ENCODE measurements around the gene FXYD6.
"Not testable (repeated sequence)": the region's sequence is repeated elsewhere in the genome, so short reads cannot be mapped to it uniquely, and the experiment has no call there.

FXYD6 gene

DNA sequence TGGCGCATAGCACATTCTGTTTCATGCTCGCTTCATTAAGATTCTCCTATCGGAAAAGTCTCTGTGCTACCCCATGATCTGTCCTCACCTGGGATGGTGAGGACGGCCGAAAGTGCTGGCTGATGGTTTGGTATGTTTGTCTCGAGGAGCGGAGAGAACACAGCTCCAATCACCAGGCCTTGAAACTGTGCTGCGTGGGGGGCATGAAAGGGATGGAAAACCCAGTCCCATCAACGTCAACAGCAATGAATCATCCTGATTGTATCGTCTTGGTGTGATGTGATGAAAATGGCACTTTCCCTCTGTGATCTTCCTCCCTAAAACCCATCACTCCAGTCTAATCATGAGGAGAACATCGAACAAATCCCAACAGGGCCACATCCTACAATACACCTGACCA, 8.4 kb downstream of the FXYD6 start:
- no peak for FAIRE-seq

DNA sequence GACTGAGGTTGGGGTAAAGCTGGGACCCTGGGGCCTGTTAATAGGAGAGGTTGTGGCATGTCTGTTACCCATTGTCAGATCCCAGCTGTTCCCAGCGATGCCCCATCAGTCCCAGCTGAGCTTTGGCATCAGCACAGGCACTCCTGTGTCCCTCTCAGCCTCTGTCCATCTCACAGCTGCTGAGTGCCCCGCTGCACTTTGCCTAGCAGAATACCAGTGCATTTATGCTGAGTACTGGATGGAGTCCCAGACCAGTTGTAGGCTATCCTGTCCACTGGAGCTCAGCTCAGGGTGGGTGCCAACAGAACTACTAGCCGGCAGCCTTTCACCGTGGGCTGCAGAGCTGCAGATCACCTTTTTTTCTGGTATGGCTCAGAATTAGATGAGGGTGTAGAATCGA, 9.9 kb downstream of the FXYD6 start:
- no peak for FAIRE-seq

DNA sequence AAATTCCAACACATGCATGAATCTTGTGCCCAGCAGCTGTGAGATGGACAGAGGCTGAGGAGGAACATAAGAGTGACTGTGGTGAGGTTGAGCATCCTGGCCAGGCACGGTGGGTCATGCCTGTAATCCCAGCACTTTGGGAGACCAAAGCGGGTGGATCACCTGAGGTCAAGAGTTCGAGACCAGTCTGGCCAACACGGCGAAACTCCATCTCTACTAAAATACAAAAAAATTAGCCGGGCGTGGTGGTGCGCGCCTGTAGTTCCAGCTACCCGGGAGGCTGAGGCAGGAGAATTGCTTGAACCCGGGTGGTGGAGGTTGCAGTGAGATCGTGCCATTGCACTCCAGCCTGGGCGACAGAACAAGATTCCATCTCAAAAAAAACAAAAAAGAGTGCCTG, 10.9 kb downstream of the FXYD6 start:
- not testable (repeated sequence) for FAIRE-seq

DNA sequence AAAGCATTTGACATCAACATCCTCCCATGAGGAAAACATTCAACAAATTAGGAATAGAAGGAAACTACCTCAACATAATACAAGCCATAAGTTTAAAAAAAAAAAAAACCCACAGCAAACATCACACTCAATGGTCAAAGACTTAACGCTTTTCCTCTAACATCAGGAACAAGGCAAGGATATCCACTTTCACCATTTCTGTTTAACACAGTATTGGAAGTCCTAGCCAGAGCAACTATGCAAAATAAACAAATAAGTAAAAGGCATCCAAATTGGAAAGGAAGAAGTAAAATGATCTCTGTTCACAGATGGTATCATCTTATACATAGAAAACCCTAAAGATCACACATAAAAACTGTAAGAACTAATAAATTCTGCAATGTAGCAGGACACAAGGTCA, 13.1 kb downstream of the FXYD6 start:
- FAIRE-seq: peak; percentile 45

DNA sequence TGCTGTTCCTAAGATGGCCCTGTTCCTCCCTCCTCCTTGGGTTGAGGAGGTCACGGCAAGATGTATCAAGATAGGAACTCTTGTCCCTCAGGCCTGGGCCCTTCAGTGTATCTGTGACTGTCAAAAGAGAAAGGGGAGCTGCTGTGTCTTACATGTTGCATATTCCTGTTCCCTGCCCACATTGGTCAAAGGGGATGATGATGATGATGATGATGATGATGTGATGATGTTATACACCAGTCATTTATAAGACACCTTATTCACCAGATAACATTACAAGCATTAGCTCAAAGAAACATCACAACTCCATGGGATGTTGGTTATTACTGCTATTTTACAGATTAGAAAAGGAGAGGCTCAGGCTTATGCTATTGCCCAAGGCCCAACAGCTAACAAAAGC, 13.7 kb downstream of the FXYD6 start:
- FAIRE-seq: no peak

DNA sequence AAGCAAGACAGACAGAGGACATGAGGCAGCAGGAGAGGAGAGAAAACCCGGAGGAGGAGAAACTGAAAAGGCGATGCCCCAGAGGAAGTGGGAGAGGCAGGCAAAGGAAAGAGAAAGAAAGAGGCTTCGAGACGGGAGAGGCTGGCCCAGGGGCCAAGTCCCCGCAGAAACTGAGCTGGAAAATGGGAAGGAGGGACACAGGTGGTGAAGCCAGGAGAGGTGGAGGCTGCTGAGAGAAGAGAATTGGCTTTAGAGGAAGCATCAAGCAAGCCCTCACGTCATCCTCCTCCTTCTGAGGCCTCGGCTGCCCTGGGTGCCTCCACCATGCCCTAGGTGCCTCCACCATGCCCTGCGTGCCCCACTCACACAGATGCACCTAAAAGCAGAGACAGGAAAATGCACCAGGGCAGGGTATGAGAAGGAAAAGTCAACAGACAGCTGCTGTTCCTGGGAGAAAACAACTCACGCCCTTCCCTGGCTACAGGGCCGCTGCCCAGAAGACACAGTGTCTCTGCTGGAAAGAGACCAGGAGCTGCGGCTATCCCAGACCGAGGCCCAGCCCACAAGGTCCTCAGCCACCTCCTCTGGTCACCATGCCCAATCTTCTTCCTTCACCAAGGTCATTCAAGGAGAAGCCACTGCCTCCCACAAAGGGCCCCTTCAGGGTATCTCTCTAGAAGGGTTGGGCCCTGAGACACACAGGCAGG, 14.3 kb downstream of the FXYD6 start:
- FAIRE-seq: no peak

DNA sequence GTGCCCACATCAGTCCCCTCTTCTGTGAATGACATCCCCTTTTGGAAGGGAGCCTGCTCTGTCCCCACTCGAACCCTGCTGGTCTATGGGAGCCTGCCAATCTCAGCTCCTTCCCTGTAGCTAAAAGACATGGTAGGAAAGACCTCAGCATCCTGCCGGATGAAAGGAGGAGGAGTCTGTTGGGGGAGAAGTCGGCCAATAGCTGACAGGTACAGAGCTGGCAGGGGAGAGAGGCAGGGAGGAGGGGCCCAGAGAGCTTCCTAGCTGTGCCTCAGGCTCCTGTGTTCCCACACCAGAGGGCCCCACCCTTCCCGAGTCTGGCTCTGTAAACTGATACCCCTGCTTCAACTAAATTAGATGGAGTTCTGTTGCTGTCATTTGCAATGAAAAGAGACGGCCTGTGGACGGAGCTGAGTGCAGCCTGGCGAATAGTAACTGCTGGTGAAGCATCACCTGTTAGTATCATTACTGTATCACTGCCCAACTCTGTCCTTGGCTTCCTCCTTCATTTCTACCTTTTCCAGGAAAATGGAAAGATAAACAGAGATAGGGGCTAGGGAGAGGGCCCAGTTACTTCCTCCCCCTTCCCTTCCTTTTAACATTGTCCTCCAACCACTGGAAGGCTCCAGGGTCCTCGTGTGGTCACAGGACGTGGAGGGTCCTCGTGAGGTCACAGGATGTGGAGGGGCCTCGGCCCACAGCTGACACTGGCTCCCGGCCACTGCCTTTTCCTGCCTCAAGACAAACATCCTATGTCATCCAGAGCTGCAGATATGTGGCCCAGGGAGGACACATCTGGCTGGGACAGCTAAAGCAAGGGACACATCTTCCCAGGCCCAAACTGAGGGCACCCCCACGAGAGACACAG, 15.1 kb downstream of the FXYD6 start:
- FAIRE-seq: no peak

DNA sequence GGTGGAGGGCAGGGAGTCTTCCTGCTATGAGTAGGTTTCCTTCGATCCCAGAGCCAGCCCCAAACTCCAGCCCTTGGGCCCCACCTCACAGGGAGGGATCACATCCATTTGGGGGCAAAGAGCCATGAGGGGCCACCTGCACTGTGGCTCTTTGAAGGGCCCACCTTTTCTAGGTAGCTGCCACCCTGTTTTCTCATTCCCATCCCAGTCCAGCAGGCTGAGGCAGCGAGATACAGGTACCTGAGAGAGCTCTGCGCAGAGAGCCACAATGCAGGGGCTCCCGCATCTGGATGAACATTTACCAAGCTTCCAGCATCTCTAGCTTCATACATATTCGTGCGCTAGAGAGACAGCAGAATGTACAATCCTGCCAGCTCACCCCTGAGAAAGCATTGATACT, 16.3 kb downstream of the FXYD6 start:
- FAIRE-seq: no peak

DNA sequence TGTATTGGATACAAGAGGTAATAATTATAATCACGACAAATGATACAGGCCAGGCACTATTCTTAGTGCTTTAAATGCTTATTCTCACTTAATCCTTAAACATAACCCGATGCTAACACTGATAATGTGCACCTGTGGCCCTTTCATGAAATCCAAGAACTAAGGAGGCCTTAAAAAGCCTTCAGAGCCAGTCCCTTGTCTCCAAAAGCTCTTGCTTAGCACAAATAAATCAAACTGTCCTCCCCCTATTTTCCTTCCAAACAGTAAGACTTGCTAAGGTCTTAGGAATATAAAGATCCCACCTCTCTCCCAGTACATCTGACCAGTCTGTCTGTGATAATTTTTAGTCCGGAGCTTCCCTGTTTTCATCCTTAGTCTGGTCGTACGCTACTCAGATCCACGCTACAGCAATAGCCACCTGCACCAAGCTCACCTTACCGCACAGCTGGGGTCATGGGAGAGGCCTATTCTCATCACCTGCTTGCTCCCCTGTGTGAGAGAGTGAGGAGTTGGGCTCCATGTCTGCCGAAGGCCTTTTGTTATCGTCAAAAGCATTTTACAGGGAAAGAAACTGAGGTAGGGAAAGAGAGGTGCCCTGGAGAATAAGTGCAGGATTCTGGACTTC, 16.9 kb downstream of the FXYD6 start:
- no peak for FAIRE-seq

DNA sequence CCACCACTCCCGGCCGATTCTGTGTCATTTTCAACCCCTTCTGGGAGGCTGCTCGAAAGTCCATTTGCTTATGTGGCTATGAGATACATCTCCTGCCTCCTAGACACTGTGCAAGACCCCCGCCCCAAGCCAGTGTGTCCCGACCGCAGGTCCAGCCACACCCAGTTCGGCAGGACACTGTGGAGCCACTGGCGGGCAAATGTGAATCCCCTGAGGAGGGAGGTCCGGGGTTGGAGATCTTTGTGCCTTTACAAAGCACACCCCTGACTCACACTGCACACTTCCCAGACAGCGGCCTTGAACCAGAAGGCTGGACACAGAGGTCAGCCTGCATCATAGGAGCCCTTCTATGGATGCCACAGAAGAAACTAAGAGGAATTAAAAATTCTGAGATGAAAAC, 17.4 kb downstream of the FXYD6 start:
- no peak for FAIRE-seq

DNA sequence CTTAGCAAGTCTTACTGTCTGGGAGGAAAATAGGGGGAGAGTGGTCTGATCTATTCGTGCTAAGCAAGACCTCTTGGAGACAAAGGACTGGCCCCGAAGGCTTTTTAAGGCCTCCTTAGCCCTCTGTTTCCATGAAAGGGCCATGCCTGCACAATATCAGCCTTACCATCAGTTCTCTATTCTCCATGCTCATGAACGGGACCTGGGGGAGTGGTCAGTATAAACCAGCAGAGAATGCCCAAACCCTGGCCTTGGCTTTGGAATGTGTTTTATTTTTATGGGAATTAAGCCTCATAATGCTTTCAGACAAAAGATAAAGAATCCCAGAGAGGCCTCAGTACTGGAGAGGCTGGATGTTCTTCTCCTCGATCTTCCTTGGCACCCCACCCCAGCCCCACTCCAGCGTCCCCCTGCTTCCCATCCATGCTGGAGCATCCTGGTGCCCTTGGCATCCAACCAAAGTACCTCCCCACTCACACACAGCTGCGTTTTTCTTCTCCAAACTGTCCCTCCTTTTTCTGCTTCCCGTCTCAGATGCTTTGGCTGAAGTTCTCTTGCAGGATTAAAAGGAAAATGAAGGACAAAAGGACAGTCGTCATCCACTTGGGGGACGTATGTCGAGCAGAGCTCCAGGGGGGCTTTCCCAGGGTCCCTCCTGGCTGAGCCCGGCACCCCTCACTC, 18.6 kb downstream of the FXYD6 start:
- FAIRE-seq: no peak

DNA sequence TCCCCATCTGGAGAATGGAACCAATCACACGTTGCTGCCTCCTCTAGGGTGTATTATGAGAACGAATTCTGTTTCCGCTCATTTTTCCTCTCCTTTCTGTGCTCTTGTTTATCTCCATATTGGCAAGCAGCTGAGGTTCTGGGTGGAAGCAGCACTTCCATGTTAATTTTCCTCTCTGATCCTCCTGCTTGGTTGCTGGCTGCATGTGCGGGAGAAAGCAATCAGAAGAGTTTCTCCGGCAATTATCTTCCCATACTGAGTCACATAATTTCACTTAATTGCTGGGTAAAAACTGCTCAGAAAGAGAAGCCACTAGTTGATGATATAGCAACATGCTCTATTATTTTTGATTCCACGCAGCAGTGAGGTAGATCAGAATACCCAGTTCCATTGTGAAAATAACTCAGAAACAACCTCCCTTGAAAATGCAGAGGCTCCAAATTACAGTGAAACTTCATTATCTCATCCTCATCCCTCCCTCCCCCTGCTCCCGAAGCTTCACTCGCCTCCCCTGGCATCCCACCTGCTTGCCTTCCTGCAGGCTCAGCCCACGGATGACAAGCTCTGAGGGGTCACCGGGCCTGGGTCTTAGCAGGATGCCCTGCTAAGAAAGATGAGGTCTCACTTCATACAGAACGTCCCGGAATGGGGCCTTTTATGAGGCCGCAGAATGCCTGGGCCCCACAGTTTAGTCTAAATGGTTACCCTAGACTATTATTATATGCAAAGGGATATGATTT, 20.4 kb downstream of the FXYD6 start:
- no peak for FAIRE-seq

DNA sequence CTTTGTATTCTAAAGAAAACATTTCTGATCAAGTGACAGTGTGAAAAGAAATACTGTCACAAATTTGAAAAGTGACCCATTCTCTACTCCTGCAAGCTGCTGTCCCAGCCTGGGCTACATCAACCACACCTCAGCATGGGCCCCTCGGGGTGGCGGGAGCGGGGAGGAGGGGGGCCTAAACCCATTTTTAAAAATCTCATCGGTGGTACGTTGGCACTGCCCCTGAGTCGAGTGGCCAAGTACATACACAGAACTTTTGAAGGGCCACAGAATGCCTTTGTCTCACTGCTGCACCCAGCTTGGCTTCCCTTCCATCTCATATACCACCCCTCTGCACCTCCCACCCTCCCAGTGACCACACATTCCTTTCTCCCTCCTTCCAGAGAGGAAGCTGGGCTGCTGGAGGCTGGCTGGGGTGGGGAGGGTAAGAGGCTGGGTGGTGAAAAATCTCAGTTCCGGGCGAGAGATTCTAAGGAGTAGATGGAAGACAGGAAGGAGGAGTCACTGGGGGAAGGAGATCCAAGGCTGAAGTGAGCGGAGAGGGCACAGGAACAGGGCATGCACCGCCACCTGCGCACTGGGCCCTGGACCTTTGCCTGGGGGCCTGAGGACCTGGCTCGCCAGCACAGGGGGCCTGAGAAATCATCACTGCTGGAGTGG, 21.1 kb downstream of the FXYD6 start:
- FAIRE-seq: no peak

DNA sequence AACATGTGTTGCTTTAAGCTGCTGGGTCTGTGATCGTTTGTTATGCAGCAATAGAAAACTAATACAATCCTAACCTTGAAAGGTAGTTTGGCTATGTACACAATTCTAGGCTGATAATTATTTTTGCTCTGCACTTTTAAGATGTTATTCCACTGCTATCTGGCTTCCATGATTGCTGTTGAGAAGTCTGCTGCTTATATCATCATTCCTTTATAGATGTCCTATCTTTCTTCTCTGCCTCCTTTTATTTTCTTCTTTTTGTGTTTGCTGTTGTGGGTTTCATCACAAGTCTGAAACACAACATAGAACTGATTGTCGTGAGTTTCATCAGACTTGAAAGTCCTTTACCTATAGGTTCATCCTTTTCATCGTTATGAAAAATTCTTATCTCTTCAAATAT, 24.1 kb downstream of the FXYD6 start:
- no peak for FAIRE-seq

DNA sequence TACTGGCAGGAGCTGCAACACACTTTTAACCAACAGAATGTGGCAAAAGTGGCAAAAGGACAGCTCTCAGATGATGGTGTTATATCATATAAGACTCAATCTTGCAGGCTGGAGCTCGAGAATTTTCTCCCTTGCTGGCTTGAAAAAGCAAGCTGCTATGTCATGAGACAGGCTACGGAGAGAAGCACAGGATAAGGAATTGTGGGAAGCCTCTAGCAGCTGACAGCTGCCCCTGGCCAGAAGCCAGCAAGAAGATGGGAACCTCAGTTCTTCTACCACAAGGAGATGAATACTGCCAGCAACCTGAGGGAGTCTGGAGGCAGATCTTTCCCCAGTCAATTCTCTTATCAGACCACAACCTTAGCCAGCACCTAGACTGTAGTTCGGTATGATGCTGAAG, 24.6 kb downstream of the FXYD6 start:
- no peak for FAIRE-seq

DNA sequence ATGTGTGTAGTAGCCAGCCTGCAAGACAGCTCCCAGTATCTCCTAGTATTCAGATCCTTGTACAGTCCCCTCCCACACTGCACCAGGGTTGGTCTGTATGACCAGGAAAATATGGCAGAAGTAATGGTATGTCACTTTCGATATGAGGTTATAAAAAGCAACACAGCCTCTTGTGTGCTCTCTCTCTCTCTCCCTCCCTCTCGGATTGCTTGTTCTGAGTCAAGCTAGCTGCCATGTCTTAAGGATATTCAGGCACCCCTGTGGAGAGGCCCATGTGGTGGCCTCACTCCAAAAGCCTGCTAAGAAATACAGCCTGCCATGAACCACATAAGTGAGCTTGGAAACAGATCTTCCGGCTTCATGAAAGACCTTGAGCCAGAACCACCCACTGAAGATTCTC, 25.4 kb downstream of the FXYD6 start:
- no peak for FAIRE-seq

DNA sequence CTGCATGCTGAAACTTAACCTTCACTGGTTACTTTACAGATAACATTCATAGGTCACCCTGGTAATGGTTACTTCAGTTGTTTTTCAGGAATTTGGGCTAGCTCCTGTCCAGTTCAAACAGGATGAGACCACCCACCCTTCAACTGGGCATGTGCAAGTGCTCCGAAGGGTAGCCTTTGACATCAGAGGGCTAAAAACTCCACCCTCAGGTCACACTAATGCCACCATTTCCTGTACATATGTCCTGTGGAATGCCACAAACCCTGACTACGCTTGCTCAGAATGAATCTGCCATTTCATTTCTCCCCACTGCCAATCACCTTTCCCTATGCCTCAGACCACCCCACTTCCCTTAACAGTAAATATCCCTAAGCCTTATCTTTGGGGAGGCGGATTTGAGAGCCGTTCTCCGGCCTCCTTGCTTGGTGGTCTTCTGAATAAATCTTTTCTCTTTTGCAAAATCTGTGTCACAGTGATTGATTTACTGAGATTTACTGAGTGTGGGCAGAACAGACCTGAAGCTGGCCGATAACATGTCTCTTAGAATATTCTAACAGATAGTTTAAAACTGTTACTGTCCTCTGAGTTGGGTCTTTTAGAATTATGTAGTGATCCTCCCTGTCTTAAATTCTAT, 26.6 kb downstream of the FXYD6 start:
- no peak for FAIRE-seq

DNA sequence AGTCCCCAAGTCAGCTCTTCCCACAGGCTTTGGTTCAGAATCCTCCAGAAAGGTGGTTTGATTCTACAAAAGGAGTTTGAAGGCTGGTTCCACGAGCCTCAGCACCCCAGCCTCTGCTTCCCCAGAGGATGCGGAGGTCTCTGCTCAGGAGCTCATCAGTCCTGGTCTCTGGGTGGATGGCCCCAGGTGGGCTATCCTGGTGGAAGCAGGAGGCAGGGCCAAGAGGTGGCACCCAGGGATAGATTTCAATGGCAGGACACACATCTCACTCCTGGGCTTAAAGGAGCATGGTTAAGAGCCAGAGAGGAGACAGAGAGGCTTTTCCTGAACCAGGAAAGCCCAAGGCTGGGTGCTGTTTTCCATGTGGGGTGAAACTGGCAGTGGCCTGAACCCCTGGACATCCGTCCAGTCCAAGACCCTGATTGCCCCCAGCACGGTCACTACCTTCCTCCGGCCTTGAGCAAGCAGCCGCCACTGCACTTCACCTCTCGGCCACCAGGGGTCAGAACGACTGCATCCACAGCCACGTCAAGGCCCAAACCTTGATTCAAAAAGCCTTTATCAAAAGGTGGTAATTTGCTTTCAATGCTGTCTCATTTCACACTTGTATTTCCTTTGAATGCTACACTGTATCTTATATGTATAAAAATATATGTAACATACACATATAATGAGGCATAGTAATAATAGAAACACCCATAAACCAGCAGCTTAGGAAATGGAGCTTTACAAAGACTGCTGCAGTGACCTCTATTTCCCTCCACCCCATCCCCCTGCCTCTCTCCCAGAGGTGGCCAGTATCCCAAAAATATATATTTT, 32.6 kb downstream of the FXYD6 start:
- peak; percentile 74 for FAIRE-seq

DNA sequence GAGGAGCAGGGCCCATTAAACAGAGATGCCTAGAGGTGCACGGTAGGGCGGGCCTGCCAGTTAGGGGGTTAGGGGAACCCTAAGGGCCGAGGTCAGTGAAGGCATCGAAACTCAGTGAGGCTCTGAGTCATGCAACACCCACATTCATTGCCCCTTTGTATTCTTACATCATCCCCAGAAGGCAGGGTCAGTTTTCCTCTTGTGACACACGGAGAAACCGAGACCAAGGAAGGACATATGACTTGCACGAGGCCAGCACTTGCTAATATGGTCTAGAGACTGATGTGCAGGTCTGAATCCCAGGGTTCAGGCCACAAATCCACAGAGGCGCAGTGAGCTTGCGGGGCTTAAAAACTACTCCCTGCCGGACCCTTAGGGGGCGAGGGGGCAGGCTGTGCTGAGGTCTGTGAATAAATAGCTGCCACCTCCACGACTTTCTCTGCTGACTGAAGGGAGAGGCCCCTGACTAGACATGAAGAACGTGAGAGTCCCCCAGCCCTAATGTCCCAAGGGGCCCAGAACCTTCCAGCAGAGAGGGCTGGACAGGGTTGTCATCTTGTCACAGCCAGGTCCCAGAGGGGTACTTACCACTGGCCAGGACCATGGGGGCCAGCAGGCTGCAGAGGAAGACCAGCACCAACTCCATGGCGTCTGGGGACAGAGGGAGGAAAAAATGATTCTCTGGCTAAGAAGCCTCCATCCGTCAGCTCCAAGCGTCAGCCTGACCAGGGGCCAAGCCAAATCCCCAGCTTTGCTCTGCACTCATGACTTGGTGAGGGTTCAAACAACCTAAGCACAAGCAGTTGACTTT, 34.1 kb downstream of the FXYD6 start:
- FAIRE-seq: no peak

DNA sequence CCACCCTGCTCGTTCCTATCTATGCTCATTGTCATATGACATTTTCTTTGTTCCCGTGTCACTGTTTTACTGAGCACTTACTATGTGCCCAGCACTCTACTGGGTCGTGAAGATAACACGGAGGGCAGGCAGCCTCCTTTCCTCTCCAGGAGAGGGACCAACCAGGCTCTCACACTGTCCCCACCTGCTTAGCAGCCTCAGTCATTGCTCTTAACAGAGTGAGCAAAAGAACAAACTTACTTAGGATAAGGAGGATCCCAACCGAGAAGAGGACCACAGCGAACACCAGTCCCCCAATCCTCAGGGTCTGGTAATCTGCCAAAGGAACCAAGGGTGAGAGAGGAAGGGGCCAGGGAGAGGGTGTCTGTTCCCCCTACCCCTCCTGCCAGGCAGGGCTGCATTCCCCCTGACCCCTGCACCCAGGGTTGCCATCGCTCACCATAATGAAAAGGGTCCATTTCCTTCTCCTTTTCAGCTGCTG, 34.9 kb downstream of the FXYD6 start:
- no peak for FAIRE-seq
